Measurements from ENCODE around the gene PTPRF. TPM values are rescaled to one million over a fixed set of nuclear protein-coding genes. Genes with fewer than 3 reads are reported as not detected.

PTPRF gene
- total RNA-seq, 3 donors from 2014 or later, result 0.86 to 0.95 (median 0.92) TPM

GRCh38 chr1:43582162-43582566 lies 51.5 kb downstream of the PTPRF start:
- ATAC-seq, result peak; percentile 91 to 95
- Mint-ChIP-seq H3K27me3 (ENCODE audit: low read depth) (no peaks in the 10 kb centered on the region), H3K4me3 (no peak overlapping the region), H3K9me3 (no peaks in the 10 kb centered on the region), H3K36me3 (ENCODE audit: insufficient read depth) (no peaks in the 10 kb centered on the region), H3K4me1 (ENCODE audit: low read depth) (peaks cover 2% of the 10 kb centered on the region)
- peak; percentile 18 for DNase-seq

- ATAC-seq (no peak), DNase-seq (no peak)
- Mint-ChIP-seq H3K4me1 (ENCODE audit: low read depth) (peaks cover 2% of the 10 kb centered on the region), H3K36me3 (ENCODE audit: insufficient read depth) (no peaks in the 10 kb centered on the region), H3K27me3 (ENCODE audit: low read depth) (no peaks in the 10 kb centered on the region), H3K4me3 (no peak overlapping the region), H3K9me3 (no peaks in the 10 kb centered on the region)
Observed at GRCh38 chr1:43583058-43583457, 52.4 kb downstream of the PTPRF start.

- DNase-seq (no peak), ATAC-seq (no peak)
- Mint-ChIP-seq H3K4me1 (ENCODE audit: low read depth) (peaks cover 2% of the 10 kb centered on the region), H3K9me3 (no peaks in the 10 kb centered on the region), H3K36me3 (ENCODE audit: insufficient read depth) (no peaks in the 10 kb centered on the region), H3K27me3 (ENCODE audit: low read depth) (no peaks in the 10 kb centered on the region), H3K4me3 (no peak overlapping the region)
Observed at GRCh38 chr1:43584204-43584603, 53.5 kb downstream of the PTPRF start.

- no peaks in the 10 kb centered on the region for H3K27me3 Mint-ChIP-seq (ENCODE audit: low read depth)
- peaks cover 2% of the 10 kb centered on the region for H3K4me1 Mint-ChIP-seq (ENCODE audit: low read depth)
- ATAC-seq (no peak), DNase-seq (no peak)
- no peak overlapping the region for H3K4me3 Mint-ChIP-seq
- H3K36me3 Mint-ChIP-seq (ENCODE audit: insufficient read depth), result no peaks in the 10 kb centered on the region
- no peaks in the 10 kb centered on the region for H3K9me3 Mint-ChIP-seq
Observed at GRCh38 chr1:43585557-43585956, 54.9 kb downstream of the PTPRF start.

GRCh38 chr1:43586136-43586731 lies 55.6 kb downstream of the PTPRF start:
- peaks cover 2% of the 10 kb centered on the region for H3K4me1 Mint-ChIP-seq (ENCODE audit: low read depth)
- H3K9me3 Mint-ChIP-seq, result no peaks in the 10 kb centered on the region
- no peaks in the 10 kb centered on the region for H3K36me3 Mint-ChIP-seq (ENCODE audit: insufficient read depth)
- DNase-seq, result no peak
- no peaks in the 10 kb centered on the region for H3K27me3 Mint-ChIP-seq (ENCODE audit: low read depth)
- H3K4me3 Mint-ChIP-seq, result no peak overlapping the region
- ATAC-seq, result no peak

GRCh38 chr1:43587001-43587400 lies 56.3 kb downstream of the PTPRF start:
- H3K36me3 Mint-ChIP-seq (ENCODE audit: insufficient read depth), result no peaks in the 10 kb centered on the region
- H3K9me3 Mint-ChIP-seq, result no peaks in the 10 kb centered on the region
- no peak overlapping the region for H3K4me3 Mint-ChIP-seq
- DNase-seq (no peak), ATAC-seq (no peak)
- no peaks in the 10 kb centered on the region for H3K27me3 Mint-ChIP-seq (ENCODE audit: low read depth)
- H3K4me1 Mint-ChIP-seq (ENCODE audit: low read depth), result peaks cover 2% of the 10 kb centered on the region

GRCh38 chr1:43587594-43587993 lies 56.9 kb downstream of the PTPRF start:
- Mint-ChIP-seq H3K36me3 (ENCODE audit: insufficient read depth) (no peaks in the 10 kb centered on the region), H3K4me1 (ENCODE audit: low read depth) (no peaks in the 10 kb centered on the region), H3K27me3 (ENCODE audit: low read depth) (no peaks in the 10 kb centered on the region), H3K9me3 (no peaks in the 10 kb centered on the region), H3K4me3 (no peak overlapping the region)
- DNase-seq (no peak), ATAC-seq (no peak)

GRCh38 chr1:43588592-43588991 lies 57.9 kb downstream of the PTPRF start:
- Mint-ChIP-seq H3K4me1 (ENCODE audit: low read depth) (no peaks in the 10 kb centered on the region), H3K9me3 (no peaks in the 10 kb centered on the region), H3K27me3 (ENCODE audit: low read depth) (peaks cover 2% of the 10 kb centered on the region), H3K4me3 (no peak overlapping the region), H3K36me3 (ENCODE audit: insufficient read depth) (no peaks in the 10 kb centered on the region)
- DNase-seq (no peak), ATAC-seq (no peak)

- ATAC-seq, result no peak
- no peaks in the 10 kb centered on the region for H3K36me3 Mint-ChIP-seq (ENCODE audit: insufficient read depth)
Observed at GRCh38 chr1:43590388-43590925, 59.8 kb downstream of the PTPRF start.

GRCh38 chr1:43591181-43591580 lies 60.5 kb downstream of the PTPRF start:
- Mint-ChIP-seq H3K4me3 (no peak overlapping the region), H3K36me3 (ENCODE audit: insufficient read depth) (no peaks in the 10 kb centered on the region), H3K27me3 (ENCODE audit: low read depth) (peaks cover 2% of the 10 kb centered on the region), H3K4me1 (ENCODE audit: low read depth) (no peaks in the 10 kb centered on the region), H3K9me3 (no peaks in the 10 kb centered on the region)
- DNase-seq, result no peak
- ATAC-seq, result no peak

More at GRCh38 chr1:43590388-43590925, 59.8 kb downstream of the PTPRF start:
- H3K4me3 Mint-ChIP-seq, result no peak overlapping the region
- H3K9me3 Mint-ChIP-seq, result no peaks in the 10 kb centered on the region
- DNase-seq, result no peak
- H3K4me1 Mint-ChIP-seq (ENCODE audit: low read depth), result no peaks in the 10 kb centered on the region
- peaks cover 2% of the 10 kb centered on the region for H3K27me3 Mint-ChIP-seq (ENCODE audit: low read depth)

- Mint-ChIP-seq H3K4me1 (ENCODE audit: low read depth) (no peaks in the 10 kb centered on the region), H3K36me3 (ENCODE audit: insufficient read depth) (no peaks in the 10 kb centered on the region), H3K9me3 (no peaks in the 10 kb centered on the region), H3K4me3 (no peak overlapping the region), H3K27me3 (ENCODE audit: low read depth) (peaks cover 2% of the 10 kb centered on the region)
- no peak for ATAC-seq
- no peak for DNase-seq
Observed at GRCh38 chr1:43592051-43592665, 61.5 kb downstream of the PTPRF start.

- Mint-ChIP-seq H3K27me3 (ENCODE audit: low read depth) (peaks cover 2% of the 10 kb centered on the region), H3K4me1 (ENCODE audit: low read depth) (no peaks in the 10 kb centered on the region), H3K4me3 (no peak overlapping the region), H3K9me3 (no peaks in the 10 kb centered on the region), H3K36me3 (ENCODE audit: insufficient read depth) (no peaks in the 10 kb centered on the region)
- ATAC-seq (no peak), DNase-seq (no peak)
Observed at GRCh38 chr1:43592974-43593683, 62.4 kb downstream of the PTPRF start.

- no peaks in the 10 kb centered on the region for H3K9me3 Mint-ChIP-seq
- H3K27me3 Mint-ChIP-seq (ENCODE audit: low read depth), result peaks cover 2% of the 10 kb centered on the region
- no peaks in the 10 kb centered on the region for H3K4me1 Mint-ChIP-seq (ENCODE audit: low read depth)
- no peak overlapping the region for H3K4me3 Mint-ChIP-seq
- no peak for DNase-seq
- no peak for ATAC-seq
- no peaks in the 10 kb centered on the region for H3K36me3 Mint-ChIP-seq (ENCODE audit: insufficient read depth)
Observed at GRCh38 chr1:43596579-43596978, 65.9 kb downstream of the PTPRF start.

GRCh38 chr1:43597028-43597427 lies 66.3 kb downstream of the PTPRF start:
- ATAC-seq, result no peak
- H3K4me1 Mint-ChIP-seq (ENCODE audit: low read depth), result no peaks in the 10 kb centered on the region

GRCh38 chr1:43597721-43598120 lies 67.0 kb downstream of the PTPRF start:
- H3K4me3 Mint-ChIP-seq, result no peak overlapping the region
- H3K36me3 Mint-ChIP-seq (ENCODE audit: insufficient read depth), result no peaks in the 10 kb centered on the region
- H3K4me1 Mint-ChIP-seq (ENCODE audit: low read depth), result no peaks in the 10 kb centered on the region
- ATAC-seq, result no peak
- no peak for DNase-seq
- peaks cover 2% of the 10 kb centered on the region for H3K27me3 Mint-ChIP-seq (ENCODE audit: low read depth)
- no peaks in the 10 kb centered on the region for H3K9me3 Mint-ChIP-seq

More at GRCh38 chr1:43597028-43597427, 66.3 kb downstream of the PTPRF start:
- H3K9me3 Mint-ChIP-seq, result no peaks in the 10 kb centered on the region
- peaks cover 2% of the 10 kb centered on the region for H3K27me3 Mint-ChIP-seq (ENCODE audit: low read depth)
- no peak overlapping the region for H3K4me3 Mint-ChIP-seq
- H3K36me3 Mint-ChIP-seq (ENCODE audit: insufficient read depth), result no peaks in the 10 kb centered on the region
- no peak for DNase-seq
